Gastrocnemius medialis (tissue), 4 donors: ENCODE data around the gene SLC12A7. TPM values are rescaled to one million over a fixed set of nuclear protein-coding genes. Genes with fewer than 3 reads are reported as not detected.

ENCODE experiments used
- ATAC-seq, 2 donors: fragments of 150-250 bp; one replicate each; pipeline ENCODE4 v1.9.1; 2016
- DNase-seq, 2 donors: peaks; one replicate each; pipeline ENCODE4 v3.0.0-alpha.2; 2019
- H3K27ac ChIP-seq, 4 donors: fragments of 200-600 bp; sonication (generic); 1 replicate in 1 of 4; 2 replicates in 3 of 4; pipeline ENCODE4 v1.5.1; 2016 to 2018; ENCODE audit warnings: mild to moderate bottlenecking in 2 of 4, moderate library complexity in 1 of 4
- H3K27me3 ChIP-seq, 3 donors: fragments of 200-600 bp; sonication (generic) in 2 of 3; 1 replicate in 1 of 3; 2 replicates in 2 of 3; pipeline versions ENCODE4 v1.5.1 to v1.6.0; 2016 to 2019; ENCODE audit warnings: mild to moderate bottlenecking in 1 of 3, moderate library complexity in 1 of 3
- H3K36me3 ChIP-seq, 2 donors: fragments of 200-600 bp; sonication (generic) in 1 of 2; one replicate each; pipeline ENCODE4 v1.5.1; 2017 to 2018
- H3K4me1 ChIP-seq, 2 donors: fragments of 200-600 bp; sonication (generic) in 1 of 2; one replicate each; pipeline ENCODE4 v1.5.1; 2016 to 2017; ENCODE audit warnings: mild to moderate bottlenecking in 2 of 2
- H3K4me3 ChIP-seq, 4 donors: fragments of 200-600 bp; sonication (generic) in 3 of 4; 1 replicate in 1 of 4; 2 replicates in 3 of 4; pipeline ENCODE4 v1.5.1; 2016 to 2019; ENCODE audit warnings: mild to moderate bottlenecking in 2 of 4
- H3K9me3 ChIP-seq, 3 donors: fragments of 200-600 bp; sonication (generic) in 2 of 3; 1 replicate in 1 of 3; 2 replicates in 2 of 3; pipeline ENCODE4 v1.5.1; 2016 to 2019
- CTCF ChIP-seq, 5 experiments: fragments of 450-650 bp in 3 of 5; fragments of 200-600 bp in 2 of 5; sonication (generic) in 2 of 5; IDR thresholded peaks in 4 of 5; conservative IDR thresholded peaks in 1 of 5; 1 replicate in 4 of 5; 2 replicates in 1 of 5; pipeline ENCODE4 v1.5.1; 2016 to 2019; ENCODE audit warnings: antibody characterized with exemption in 5 of 5, mild to moderate bottlenecking in 3 of 5, moderate library complexity in 3 of 5
- POLR2A ChIP-seq, 2 donors: fragments of 450-650 bp; IDR thresholded peaks; one replicate each; pipeline ENCODE4 v1.6.1; 2017; ENCODE audit warnings: antibody characterized with exemption in 2 of 2, mild to moderate bottlenecking in 2 of 2, moderate library complexity in 2 of 2
- in situ Hi-C, 4 donors: fragments of 200-750 bp; cut with MboI; loops; one replicate each; pipeline versions ENCODE4 v1.15.0 to v1.8.0; 2017; ENCODE audit warnings: low sequenced_read_pairs in 4 of 4
- intact Hi-C: fragments of 100-400 bp; cut with DNase I; formaldehyde crosslinking; loops from one replicate; pipeline ENCODE4 v1.15.1; 2023; ENCODE audit warnings: low total_unique reads
- total RNA-seq, 4 donors: library from RNA; depleted of rRNA; stranded (reverse); fragments of >200 nt; gene quantifications; one replicate each; pipeline versions ENCODE4 v1.1.0 to v1.2.3, GENCODE V29; 2016

Gene SLC12A7
- total RNA-seq, 4 donors from 2014 or later: 1.6 to 5.3 (median 3.5) TPM

GRCh38 chr5:1029945-1030625, 81.8 kb downstream of the SLC12A7 start:
- TF ChIP-seq CTCF (IDR thresholded peaks at IDR 0.05 in 4 of 5, conservative IDR thresholded peaks at IDR 0.05 in 1 of 5) (no peak), POLR2A (IDR thresholded peaks at IDR 0.05) (no peak)
- peaks cover 0 to 34% (median 15%) of the 10 kb centered on the region in 3 donors for H3K27me3 ChIP-seq
- H3K4me1 ChIP-seq: no peaks in the 10 kb centered on the region
- DNase-seq (no peak), ATAC-seq (no peak)
- H3K36me3 ChIP-seq: no peaks in the 10 kb centered on the region
- intact Hi-C loops: no loop called here
- no peak overlapping the region for H3K4me3 ChIP-seq
- in situ Hi-C loops: no loop called here
- H3K9me3 ChIP-seq: no peaks in the 10 kb centered on the region
- H3K27ac ChIP-seq: no peak overlapping the region

- ATAC-seq (no peak), DNase-seq (no peak)
- Histone ChIP-seq H3K27ac (no peak overlapping the region), H3K4me1 (no peaks in the 10 kb centered on the region), H3K9me3 (no peaks in the 10 kb centered on the region), H3K36me3 (no peaks in the 10 kb centered on the region), H3K4me3 (no peak overlapping the region), H3K27me3 (peaks cover 0 to 34% (median 15%) of the 10 kb centered on the region in 3 donors)
- in situ Hi-C loops: no loop called here
- intact Hi-C loops: no loop called here
- TF ChIP-seq POLR2A (IDR thresholded peaks at IDR 0.05): no peak
- TF ChIP-seq CTCF (IDR thresholded peaks at IDR 0.05 in 4 of 5, conservative IDR thresholded peaks at IDR 0.05 in 1 of 5): no peak
These were observed 82.5 kb downstream of the SLC12A7 start for GRCh38 chr5:1029282-1029944.

- ATAC-seq (no peak), DNase-seq (no peak)
- Histone ChIP-seq H3K27me3 (peaks cover 0 to 34% (median 15%) of the 10 kb centered on the region in 3 donors), H3K4me3 (no peak overlapping the region), H3K9me3 (no peaks in the 10 kb centered on the region), H3K36me3 (no peaks in the 10 kb centered on the region), H3K4me1 (no peaks in the 10 kb centered on the region), H3K27ac (no peak overlapping the region)
- in situ Hi-C loops: no loop called here
- intact Hi-C loops: no loop called here
- TF ChIP-seq POLR2A (IDR thresholded peaks at IDR 0.05) (no peak), CTCF (IDR thresholded peaks at IDR 0.05 in 4 of 5, conservative IDR thresholded peaks at IDR 0.05 in 1 of 5) (no peak)
These were observed 83.2 kb downstream of the SLC12A7 start for GRCh38 chr5:1028481-1029281.

- ATAC-seq: no peak
- no peaks in the 10 kb centered on the region for H3K9me3 ChIP-seq
- DNase-seq: no peak
These were observed 84.0 kb downstream of the SLC12A7 start for GRCh38 chr5:1027631-1028441.

More at GRCh38 chr5:1027631-1028441, 84.0 kb downstream of the SLC12A7 start:
- H3K4me3 ChIP-seq: no peak overlapping the region
- H3K27ac ChIP-seq: no peak overlapping the region
- H3K4me1 ChIP-seq: no peaks in the 10 kb centered on the region
- intact Hi-C loops (no loop called here), in situ Hi-C loops (no loop called here)
- peaks cover 0 to 29% (median 15%) of the 10 kb centered on the region in 3 donors for H3K27me3 ChIP-seq
- no peak for TF ChIP-seq POLR2A (IDR thresholded peaks at IDR 0.05)
- TF ChIP-seq CTCF (IDR thresholded peaks at IDR 0.05 in 4 of 5, conservative IDR thresholded peaks at IDR 0.05 in 1 of 5): no peak
- no peaks in the 10 kb centered on the region for H3K36me3 ChIP-seq
